NCI-H2196 (cell line): ENCODE data around the gene DYRK1A.

Source experiments
- DNase-seq: peaks from one replicate; lab custom pipeline; 2025; ENCODE audit not compliant: unreplicated experiment; lab: John Stamatoyannopoulos, UW

DYRK1A gene

GRCh38 chr21:37563641-37564340 is 197.2 kb downstream of the DYRK1A start:
- DNase-seq, result peak; percentile 95

DNA sequence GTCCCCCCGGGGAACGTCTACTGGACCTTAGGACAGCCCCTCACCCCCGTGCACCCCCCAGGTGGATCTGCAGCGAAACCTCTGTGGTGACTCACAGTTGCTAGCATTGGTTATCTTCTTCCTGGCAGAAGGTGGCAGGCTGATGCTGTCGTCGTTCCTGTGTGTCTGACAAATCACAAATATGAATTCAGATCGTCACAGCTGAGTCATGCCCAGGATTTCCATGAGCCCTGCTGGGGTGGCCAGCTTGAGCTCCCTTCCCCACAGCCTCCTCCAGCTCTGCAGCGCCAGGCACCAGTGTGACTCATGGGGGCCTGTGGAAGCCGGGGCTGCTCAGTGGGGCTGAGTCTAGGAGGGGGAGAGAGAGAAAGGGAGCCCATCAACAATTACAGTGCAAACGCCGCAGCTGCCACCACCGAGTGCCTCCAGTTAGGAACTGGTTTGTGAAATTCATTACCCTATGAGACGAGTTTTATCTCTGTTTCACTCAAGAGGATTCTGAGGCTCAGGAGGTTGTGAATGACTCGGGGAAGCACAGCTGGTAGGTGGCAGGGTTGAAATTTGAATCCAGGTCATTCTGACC is 197.9 kb downstream of the DYRK1A start:
- peak; percentile 86 for DNase-seq

DNA sequence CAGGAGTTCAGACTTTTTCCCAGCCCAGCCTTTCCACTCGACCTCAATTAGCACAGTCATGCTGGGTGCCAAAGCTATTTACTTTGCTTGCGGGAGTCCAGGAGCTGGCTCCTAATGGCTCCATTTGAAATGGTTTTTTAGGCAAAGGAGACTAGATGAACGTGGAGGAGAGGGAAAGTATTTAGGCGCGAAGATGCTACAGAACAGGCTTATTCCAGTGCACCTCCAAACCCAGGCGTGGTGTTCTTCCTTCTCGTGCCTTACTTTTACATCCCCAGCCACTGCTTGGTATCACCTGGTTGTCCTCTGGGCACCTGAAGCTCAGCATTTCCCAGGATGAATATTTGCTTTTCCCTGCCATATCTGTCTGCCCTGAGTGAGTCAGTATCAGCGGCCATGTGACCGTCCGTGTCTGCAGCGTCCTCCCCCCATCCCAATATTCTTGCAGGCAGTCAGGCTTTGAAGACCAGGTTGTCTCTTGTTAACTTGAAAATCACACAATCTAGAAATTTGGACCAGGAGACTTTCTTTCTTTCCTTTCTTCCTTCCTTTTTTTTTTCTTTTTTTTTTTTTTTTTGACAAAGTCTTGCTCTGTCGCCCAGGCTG is 198.5 kb downstream of the DYRK1A start:
- no peak for DNase-seq

DNA sequence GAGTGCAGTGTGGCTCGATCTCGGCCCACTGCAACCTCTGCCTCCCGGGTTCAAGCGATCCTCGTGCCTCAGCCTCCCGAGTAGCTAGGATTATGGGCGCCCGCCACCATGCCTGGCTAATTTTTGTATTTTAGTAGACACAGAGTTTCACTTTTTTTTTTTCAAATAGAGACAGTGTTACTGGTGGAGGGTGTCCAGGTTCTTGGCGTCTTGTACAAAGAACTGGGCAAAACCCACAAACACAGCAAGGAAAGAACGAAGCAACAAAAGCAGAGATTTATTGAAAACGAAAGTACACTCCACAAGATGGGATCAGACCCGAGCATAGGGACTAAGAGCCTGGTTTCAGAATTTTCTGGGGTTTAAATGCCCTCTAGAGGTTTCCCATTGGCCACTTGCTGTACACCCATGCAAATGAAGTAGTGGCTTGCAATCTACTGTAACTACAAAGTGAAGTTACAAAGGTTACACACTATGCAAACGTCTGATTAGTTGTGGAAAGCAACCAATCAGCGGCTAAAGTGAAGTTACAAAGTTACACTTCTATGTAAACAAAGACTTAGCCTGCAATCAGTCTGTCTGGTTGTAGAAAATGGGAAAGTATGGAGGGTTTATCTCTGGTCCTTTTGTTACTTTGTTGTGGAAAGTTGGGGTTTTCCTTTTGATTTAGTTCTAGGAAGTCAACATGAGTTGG is 199.1 kb downstream of the DYRK1A start:
- DNase-seq, result no peak

DNA sequence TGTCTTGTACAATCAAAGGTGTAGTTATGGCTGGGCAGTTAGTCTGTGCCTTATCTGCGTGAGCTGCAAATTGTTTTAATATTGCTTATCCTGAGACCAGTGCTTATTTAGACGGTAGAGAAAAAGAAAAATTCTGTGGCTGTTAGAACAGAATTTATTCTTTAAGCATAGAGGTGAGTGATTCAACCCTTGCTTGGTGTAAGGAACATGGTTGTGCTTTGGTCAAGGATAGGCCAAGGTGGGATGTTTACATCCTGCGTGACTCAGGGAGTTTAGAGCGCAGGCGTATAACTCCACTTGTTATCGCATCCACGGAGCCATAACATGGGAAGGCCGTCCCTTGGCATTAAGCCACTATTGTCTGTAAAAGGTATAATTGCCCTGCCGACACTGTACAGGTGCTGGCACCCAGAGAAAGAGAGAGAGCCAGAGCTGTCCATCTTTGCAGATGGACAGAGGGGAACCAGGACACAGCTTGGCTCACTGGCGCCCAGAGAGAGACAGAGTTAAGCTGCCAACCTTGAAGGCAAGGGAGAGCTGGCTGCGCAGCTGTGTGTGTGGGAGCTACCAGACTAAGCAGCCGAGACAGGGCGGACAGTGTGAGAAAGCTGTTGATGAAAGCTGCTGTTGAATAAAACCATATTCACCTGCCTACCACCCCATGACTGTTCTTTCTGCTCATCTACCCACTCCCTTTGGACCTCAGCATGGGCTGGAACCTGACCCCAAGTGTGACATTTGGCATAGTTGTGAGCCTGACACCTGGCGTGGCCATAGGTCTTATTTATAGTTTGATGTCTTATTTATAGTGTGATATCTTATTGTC is 200.4 kb downstream of the DYRK1A start:
- DNase-seq, result no peak

DNA sequence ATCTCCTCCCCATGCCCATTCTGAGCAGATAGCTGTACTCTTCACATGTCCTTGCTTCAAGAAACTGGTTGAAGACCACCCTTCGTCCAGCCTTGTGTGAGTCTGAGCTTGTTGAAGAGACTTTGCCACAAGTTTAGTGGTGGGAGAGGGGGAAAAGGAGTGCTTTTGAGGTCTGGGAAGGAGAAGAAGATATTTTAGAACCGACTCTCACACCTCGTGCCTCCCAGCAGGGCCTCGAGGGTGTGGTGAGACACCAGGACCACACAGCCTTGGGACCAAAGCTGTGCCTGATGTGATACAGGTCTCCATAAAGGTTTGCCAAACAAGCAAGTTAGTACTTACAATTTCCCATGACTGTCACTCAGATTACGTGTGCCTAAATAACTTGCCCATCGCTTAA is 201.8 kb downstream of the DYRK1A start:
- no peak for DNase-seq

DNA sequence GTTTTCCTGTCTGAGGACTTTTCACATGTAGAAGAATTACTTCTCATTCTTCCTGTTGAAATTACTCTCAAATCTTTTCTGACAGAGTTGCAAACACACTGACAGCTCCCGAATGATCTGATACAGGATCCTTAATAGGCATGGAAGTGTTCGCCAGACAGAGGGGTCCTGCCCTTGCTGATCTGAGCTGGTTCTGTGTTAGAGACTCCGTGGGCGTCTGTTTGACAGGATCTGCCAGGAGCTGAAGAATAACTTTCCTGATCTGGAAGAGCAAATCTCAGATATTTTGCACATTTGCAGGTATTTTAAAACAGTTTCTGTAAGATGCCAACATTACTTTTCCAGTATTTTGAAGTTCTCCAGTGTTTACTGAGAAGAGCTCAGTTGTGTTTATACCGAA is 202.3 kb downstream of the DYRK1A start:
- no peak for DNase-seq

GRCh38 chr21:37571442-37571841 is 204.9 kb downstream of the DYRK1A start:
- no peak for DNase-seq

DNA sequence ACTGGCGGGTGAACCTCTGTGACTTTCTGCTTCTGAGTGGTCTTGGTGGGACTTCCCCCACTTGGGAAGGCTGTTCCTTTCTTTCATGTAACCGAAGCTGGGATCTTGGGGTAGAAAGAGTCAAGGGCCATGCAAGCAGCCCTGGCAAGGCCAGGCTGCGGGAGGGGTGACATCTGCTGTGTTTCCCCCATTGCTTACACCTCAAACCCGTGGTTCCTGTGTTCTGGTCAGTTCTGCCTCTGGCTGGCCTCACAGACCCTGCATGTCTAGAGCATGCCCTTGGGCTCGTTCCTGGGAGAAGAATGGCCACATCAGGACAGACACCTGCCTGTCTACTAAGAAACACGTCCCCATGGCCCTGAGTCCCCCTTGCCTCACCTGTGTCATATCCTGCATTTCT is 207.7 kb downstream of the DYRK1A start:
- DNase-seq, result no peak

- DNase-seq, result no peak
These were observed 208.2 kb downstream of the DYRK1A start for GRCh38 chr21:37574751-37575150.

DNA sequence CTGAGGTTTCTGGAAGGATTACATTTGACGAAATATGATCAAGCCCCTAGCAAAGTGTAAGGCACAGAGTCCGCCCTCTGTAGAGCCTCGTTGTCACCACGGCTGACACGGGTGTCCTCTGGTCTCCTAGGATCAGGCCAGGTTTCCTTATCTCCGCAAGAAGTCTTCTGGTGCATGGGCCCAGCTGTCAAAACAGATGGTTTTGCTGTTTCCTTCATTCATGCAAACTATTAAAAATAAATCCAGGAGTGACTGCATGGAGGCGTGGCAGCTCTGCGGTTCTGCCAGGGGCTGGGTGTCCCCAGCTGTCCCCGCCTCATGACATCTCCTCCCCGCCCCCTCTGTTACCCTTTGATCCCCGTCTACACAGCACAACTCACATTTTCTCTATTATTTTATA is 209.0 kb downstream of the DYRK1A start:
- DNase-seq, result no peak
